ENCODE results near the gene DCLK2. TPM values are rescaled to one million over a fixed set of nuclear protein-coding genes. Genes with fewer than 3 reads are reported as not detected.

The DCLK2 gene
- total and polyA plus RNA-seq, 2 donors (not counting 1 experiment from before 2014, with no cell fraction given), result 0.91 to 3.3 TPM

DNA sequence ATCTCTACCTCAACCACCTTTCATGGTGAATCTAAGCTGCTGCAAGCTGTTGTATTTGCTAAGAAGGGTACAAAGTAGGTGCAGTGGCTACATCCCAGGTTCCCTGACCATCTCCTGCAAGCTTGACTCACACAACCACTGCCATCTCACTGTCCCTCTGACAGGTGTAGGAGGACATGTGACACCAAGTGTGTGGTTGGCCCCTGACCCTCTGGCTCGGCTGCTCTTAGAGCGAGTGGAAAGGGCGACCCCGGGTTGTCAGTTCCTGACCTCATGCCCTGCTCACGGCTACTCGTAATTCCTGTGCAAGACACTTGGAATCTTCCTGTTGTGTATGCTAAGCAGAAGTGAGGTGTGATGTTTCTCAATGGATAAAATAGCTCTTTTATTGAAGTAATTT is 184.4 kb downstream of the DCLK2 start:
- intact Hi-C loops (cut with micrococcal nuclease), result no loop called here
- 97% methylated on average over 6 of the region's 6 CpGs for WGBS (ENCODE audit: insufficient coverage)
- H3K36me3 ChIP-seq (replicated peaks in 1 of 2; ENCODE audit: control extremely low read depth in 1 of 2, control insufficient read depth in 1 of 2, extremely low read depth in 1 of 2, insufficient read depth in 2 of 2, low read length in 1 of 2), result peaks cover 3 to 20% of the 10 kb centered on the region in 2 experiments
- no peak for TF ChIP-seq EZH2 (IDR thresholded peaks at IDR 0.05; ENCODE audit: borderline replicate concordance, insufficient read depth, low read depth, low read length, poor library complexity, severe bottlenecking)
- no peak for TF ChIP-seq CTCF (IDR thresholded peaks at IDR 0.05)
- no peaks in the 10 kb centered on the region for H3K9me3 ChIP-seq (ENCODE audit: control extremely low read depth in 1 of 3, control insufficient read depth in 2 of 3, insufficient read depth in 1 of 3, low read length in 2 of 3)
- Mint-ChIP-seq H3K4me1 (no peaks in the 10 kb centered on the region), H3K4me3 (no peak overlapping the region), H3K27ac (no peak overlapping the region), H3K27me3 (no peaks in the 10 kb centered on the region), H3K9me3 (ENCODE audit: insufficient read depth) (no peaks in the 10 kb centered on the region)
- ATAC-seq (ENCODE audit: low read depth), result no peak
- DNase-seq, result no peak
- ChIA-PET CTCF (no interaction called here), POLR2A (no interaction called here)
- no peaks in the 10 kb centered on the region for H4K20me1 ChIP-seq (ENCODE audit: control insufficient read depth, insufficient read depth, low read length, poor library complexity, severe bottlenecking)
- H3K27me3 ChIP-seq (replicated peaks in 1 of 4; ENCODE audit: control extremely low read depth in 1 of 4, control insufficient read depth in 3 of 4, insufficient read depth in 4 of 4, low read length in 3 of 4), result no peaks in the 10 kb centered on the region
- H3K9ac ChIP-seq (ENCODE audit: low read length), result no peak overlapping the region
- H3K27ac ChIP-seq (ENCODE audit: low read length in 2 of 2), result no peak overlapping the region
- H2AFZ ChIP-seq (ENCODE audit: insufficient read depth, low read depth, low read length, poor library complexity, severe bottlenecking), result no peak overlapping the region
- no peak overlapping the region for H3K4me2 ChIP-seq (replicated peaks; ENCODE audit: low read depth, low read length, poor library complexity, severe bottlenecking)
- no peaks in the 10 kb centered on the region for H3K79me2 ChIP-seq (ENCODE audit: control insufficient read depth, insufficient read depth, low read length)
- no peak overlapping the region for H3K4me3 ChIP-seq (ENCODE audit: control extremely low read depth in 1 of 5, extremely low read depth in 1 of 5, insufficient read depth in 1 of 5, low read depth in 2 of 5, low read length in 4 of 5)
- H3K4me1 ChIP-seq (ENCODE audit: control insufficient read depth in 2 of 2, insufficient read depth in 2 of 2, low read length in 2 of 2), result no peaks in the 10 kb centered on the region

GRCh38 chr4:150264595-150265161 is 186.4 kb downstream of the DCLK2 start:
- ChIA-PET CTCF (no interaction called here), POLR2A (no interaction called here)
- Histone ChIP-seq H3K36me3 (replicated peaks in 1 of 2; ENCODE audit: control extremely low read depth in 1 of 2, control insufficient read depth in 1 of 2, extremely low read depth in 1 of 2, insufficient read depth in 2 of 2, low read length in 1 of 2) (peaks cover 3 to 26% of the 10 kb centered on the region in 2 experiments), H3K9me3 (ENCODE audit: control extremely low read depth in 1 of 3, control insufficient read depth in 2 of 3, insufficient read depth in 1 of 3, low read length in 2 of 3) (no peaks in the 10 kb centered on the region), H3K4me1 (ENCODE audit: control insufficient read depth in 2 of 2, insufficient read depth in 2 of 2, low read length in 2 of 2) (no peaks in the 10 kb centered on the region), H2AFZ (ENCODE audit: insufficient read depth, low read depth, low read length, poor library complexity, severe bottlenecking) (no peak overlapping the region), H3K27me3 (replicated peaks in 1 of 4; ENCODE audit: control extremely low read depth in 1 of 4, control insufficient read depth in 3 of 4, insufficient read depth in 4 of 4, low read length in 3 of 4) (no peaks in the 10 kb centered on the region), H4K20me1 (ENCODE audit: control insufficient read depth, insufficient read depth, low read length, poor library complexity, severe bottlenecking) (no peaks in the 10 kb centered on the region), H3K4me2 (replicated peaks; ENCODE audit: low read depth, low read length, poor library complexity, severe bottlenecking) (no peak overlapping the region), H3K27ac (ENCODE audit: low read length in 2 of 2) (no peak overlapping the region), H3K4me3 (ENCODE audit: control extremely low read depth in 1 of 5, extremely low read depth in 1 of 5, insufficient read depth in 1 of 5, low read depth in 2 of 5, low read length in 4 of 5) (no peak overlapping the region), H3K9ac (ENCODE audit: low read length) (no peak overlapping the region), H3K79me2 (ENCODE audit: control insufficient read depth, insufficient read depth, low read length) (no peaks in the 10 kb centered on the region)
- intact Hi-C loops (cut with micrococcal nuclease), result no loop called here
- Mint-ChIP-seq H3K4me3 (no peak overlapping the region), H3K27me3 (no peaks in the 10 kb centered on the region), H3K4me1 (no peaks in the 10 kb centered on the region), H3K27ac (no peak overlapping the region), H3K9me3 (ENCODE audit: insufficient read depth) (no peaks in the 10 kb centered on the region)
- DNase-seq (no peak), ATAC-seq (ENCODE audit: low read depth) (no peak)
- WGBS (ENCODE audit: insufficient coverage), result 100% methylated on average over 2 of the region's 6 CpGs
- no peak for TF ChIP-seq CTCF (IDR thresholded peaks at IDR 0.05)
- TF ChIP-seq EZH2 (IDR thresholded peaks at IDR 0.05; ENCODE audit: borderline replicate concordance, insufficient read depth, low read depth, low read length, poor library complexity, severe bottlenecking), result no peak
